ENCODE measurements around the gene TSC22D2.
"Not testable (repeated sequence)": the region's sequence is repeated elsewhere in the genome, so short reads cannot be mapped to it uniquely, and the experiment has no call there.

The TSC22D2 gene

DNA sequence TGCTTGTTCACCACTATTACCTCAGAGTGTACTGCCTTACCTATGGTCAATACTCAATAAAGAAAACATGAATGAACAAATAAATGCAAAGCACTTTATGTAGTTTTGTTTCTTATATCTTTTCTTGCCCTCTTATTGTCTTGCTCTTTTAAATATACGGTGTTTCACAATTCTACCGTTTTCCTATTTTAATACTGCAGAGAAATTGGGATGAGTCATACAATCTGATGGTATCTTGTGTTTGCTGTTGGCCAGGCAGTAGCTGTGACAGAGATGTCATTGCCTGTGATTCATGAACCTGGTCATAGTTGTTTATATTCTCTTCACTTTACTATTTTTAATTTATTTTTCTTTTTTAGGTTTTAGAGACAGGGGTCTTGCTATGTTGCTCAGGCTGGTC lies 89.9 kb downstream of the TSC22D2 start:
- no peak overlapping the region for H3K4me3 ChIP-seq (ENCODE audit: control insufficient read depth, low read depth, low read length)
- peak; percentile 11 for DNase-seq (ENCODE audit: low read depth)
- TF ChIP-seq, protein P1, sequence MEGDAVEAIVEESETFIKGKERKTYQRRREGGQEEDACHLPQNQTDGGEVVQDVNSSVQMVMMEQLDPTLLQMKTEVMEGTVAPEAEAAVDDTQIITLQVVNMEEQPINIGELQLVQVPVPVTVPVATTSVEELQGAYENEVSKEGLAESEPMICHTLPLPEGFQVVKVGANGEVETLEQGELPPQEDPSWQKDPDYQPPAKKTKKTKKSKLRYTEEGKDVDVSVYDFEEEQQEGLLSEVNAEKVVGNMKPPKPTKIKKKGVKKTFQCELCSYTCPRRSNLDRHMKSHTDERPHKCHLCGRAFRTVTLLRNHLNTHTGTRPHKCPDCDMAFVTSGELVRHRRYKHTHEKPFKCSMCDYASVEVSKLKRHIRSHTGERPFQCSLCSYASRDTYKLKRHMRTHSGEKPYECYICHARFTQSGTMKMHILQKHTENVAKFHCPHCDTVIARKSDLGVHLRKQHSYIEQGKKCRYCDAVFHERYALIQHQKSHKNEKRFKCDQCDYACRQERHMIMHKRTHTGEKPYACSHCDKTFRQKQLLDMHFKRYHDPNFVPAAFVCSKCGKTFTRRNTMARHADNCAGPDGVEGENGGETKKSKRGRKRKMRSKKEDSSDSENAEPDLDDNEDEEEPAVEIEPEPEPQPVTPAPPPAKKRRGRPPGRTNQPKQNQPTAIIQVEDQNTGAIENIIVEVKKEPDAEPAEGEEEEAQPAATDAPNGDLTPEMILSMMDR (IDR thresholded peaks at IDR 0.05; ENCODE audit: control insufficient read depth, insufficient read depth, low read depth, low read length, missing control alignments), result no peak

DNA sequence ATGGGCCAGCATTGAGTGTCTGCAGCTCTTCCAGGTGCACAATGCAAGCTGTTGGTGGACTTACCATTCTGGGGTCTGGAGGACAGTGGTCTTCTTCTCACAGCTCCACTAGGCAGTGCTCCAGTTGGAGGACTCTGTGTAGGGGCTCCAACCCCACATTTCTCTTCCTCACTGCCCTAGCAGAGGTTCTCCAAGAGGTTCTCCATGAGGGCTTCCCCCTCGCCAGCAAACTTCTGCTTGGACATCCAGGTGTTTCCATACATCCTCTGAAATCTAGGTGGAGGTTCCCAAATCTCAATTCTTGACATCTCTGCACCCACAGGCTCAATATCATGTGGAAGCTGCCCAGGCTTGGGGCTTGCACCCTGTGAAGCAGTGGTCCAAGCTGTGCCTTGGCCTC lies 92.9 kb downstream of the TSC22D2 start:
- not testable (repeated sequence) for H3K4me3 ChIP-seq (ENCODE audit: control insufficient read depth, low read depth, low read length); DNase-seq (ENCODE audit: low read depth)

GRCh38 chr3:150503402-150504099 lies 95.5 kb downstream of the TSC22D2 start:
- DNase-seq (ENCODE audit: low read depth), result no peak
- H3K4me3 ChIP-seq (ENCODE audit: control insufficient read depth, low read depth, low read length), result no peak overlapping the region
- TF ChIP-seq, protein P1 (IDR thresholded peaks at IDR 0.05; ENCODE audit: control insufficient read depth, insufficient read depth, low read depth, low read length, missing control alignments), result no peak

DNA sequence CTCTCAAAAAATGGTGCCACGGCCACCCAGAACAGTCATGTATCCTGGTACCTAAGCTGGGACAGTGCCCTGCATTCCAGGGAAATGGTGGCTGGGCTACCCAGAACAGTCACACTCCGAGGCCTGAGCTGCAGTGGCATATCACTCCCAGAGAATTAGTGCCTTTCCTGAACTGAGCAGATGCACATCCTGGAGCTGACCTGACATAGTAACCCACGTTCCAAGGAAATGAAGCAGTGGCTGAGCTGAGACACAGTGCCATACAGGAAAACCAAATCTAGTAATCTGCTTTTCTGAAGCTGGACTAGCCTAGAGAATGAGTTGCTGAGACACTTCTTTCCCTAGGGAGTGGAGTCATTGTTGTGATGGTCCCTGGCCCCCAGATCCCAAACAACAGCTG lies 96.4 kb downstream of the TSC22D2 start:
- H3K4me3 ChIP-seq (ENCODE audit: control insufficient read depth, low read depth, low read length), result no peak overlapping the region
- TF ChIP-seq, protein P1 (IDR thresholded peaks at IDR 0.05; ENCODE audit: control insufficient read depth, insufficient read depth, low read depth, low read length, missing control alignments), result no peak
- no peak for DNase-seq (ENCODE audit: low read depth)

DNA sequence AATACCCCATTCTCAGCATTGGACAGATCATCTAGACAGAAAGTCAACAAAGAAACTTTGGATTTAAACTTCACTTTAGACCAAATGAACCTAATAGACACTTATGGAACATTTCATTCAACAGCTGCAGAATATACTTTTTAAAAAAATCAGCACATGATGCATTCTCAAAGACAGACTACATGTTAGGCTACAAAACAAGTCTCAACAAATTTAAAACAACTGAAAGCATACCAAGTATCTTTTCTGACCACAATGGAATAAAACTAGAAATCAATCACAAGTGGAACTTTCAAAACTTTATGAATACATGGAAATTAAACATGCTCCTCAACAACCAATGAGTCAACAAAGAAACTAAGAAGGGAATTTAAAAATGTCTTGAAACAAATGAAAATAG lies 100.3 kb downstream of the TSC22D2 start:
- DNase-seq (ENCODE audit: low read depth), result no peak
- no peak overlapping the region for H3K4me3 ChIP-seq (ENCODE audit: control insufficient read depth, low read depth, low read length)
- TF ChIP-seq, protein P1 (IDR thresholded peaks at IDR 0.05; ENCODE audit: control insufficient read depth, insufficient read depth, low read depth, low read length, missing control alignments), result no peak

- TF ChIP-seq, protein P1 (IDR thresholded peaks at IDR 0.05; ENCODE audit: control insufficient read depth, insufficient read depth, low read depth, low read length, missing control alignments), result no peak
- H3K4me3 ChIP-seq (ENCODE audit: control insufficient read depth, low read depth, low read length), result no peak overlapping the region
- no peak for DNase-seq (ENCODE audit: low read depth)
Measured at GRCh38 chr3:150509780-150510179, 101.7 kb downstream of the TSC22D2 start.

DNA sequence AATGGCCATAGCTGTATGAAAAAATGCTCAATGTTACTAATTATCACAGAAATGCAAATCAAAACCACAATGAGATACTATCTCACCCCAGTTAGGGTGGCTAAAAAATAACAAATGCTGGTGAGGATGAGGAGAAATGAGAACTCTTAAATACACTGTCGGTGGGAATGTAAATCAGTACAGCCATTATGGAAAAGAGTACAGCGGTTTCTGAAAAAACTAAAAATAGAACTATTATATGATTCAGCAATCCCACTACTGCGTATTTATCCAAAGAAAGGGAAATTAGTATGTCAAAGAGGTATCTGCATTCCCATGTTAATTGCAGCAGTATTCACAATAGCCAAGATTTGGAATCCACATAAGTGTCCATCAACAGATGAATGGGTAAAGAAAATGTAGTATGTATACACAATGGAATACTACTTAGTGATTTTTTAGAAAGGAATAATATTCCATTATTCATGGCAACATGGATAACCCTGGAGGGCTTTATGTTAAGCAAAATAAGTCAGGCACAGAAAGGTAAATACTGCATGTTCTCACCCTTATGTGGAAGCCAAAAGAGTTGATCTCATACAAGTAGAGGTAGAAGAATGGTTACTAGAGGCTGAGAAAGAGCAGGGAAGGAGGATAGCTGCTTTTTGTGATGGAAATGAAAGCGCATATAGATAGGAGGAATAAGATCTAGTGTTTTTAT lies 103.2 kb downstream of the TSC22D2 start:
- no peak overlapping the region for H3K4me3 ChIP-seq (ENCODE audit: control insufficient read depth, low read depth, low read length)
- TF ChIP-seq, protein P1 (IDR thresholded peaks at IDR 0.05; ENCODE audit: control insufficient read depth, insufficient read depth, low read depth, low read length, missing control alignments), result no peak
- no peak for DNase-seq (ENCODE audit: low read depth)

All from AG09309 (cell line).